Mucosa of descending colon (tissue), 3 donors: ENCODE results near the gene NCEH1. TPM values are rescaled to one million over a fixed set of nuclear protein-coding genes. Genes with fewer than 3 reads are reported as not detected.

Experiments
- ATAC-seq: fragments of 200-7000 bp; cut with Tn5 transposase; one replicate; pipeline ENCODE4 v1.9.1; 2020; ENCODE audit warnings: mild to moderate bottlenecking, moderate library complexity
- DNase-seq, 3 donors: peaks; one replicate each; pipeline ENCODE4 v3.0.0-alpha.2; 2020
- H3K36me3 ChIP-seq: fragments of 200-600 bp; one replicate; pipeline ENCODE4 v1.8.0; 2021; ENCODE audit warnings: low read depth, mild to moderate bottlenecking
- H3K4me1 ChIP-seq: fragments of 200-600 bp; one replicate; pipeline ENCODE4 v1.8.0; 2021; ENCODE audit warnings: low read depth, mild to moderate bottlenecking
- H3K4me3 ChIP-seq: fragments of 200-600 bp; one replicate; pipeline ENCODE4 v1.8.0; 2021; ENCODE audit warnings: mild to moderate bottlenecking
- H3K9me3 ChIP-seq: fragments of 200-600 bp; one replicate; pipeline ENCODE4 v1.8.0; 2021; ENCODE audit warnings: mild to moderate bottlenecking
- CTCF ChIP-seq: fragments of 200-600 bp; IDR thresholded peaks from one replicate; pipeline ENCODE4 v1.8.0; 2022; ENCODE audit warnings: antibody characterized with exemption, mild to moderate bottlenecking
- intact Hi-C, 2 donors: fragments of 100-400 bp; cut with DNase I in 1 of 2; cut with micrococcal nuclease in 1 of 2; formaldehyde crosslinking; loops; one replicate each; pipeline versions ENCODE4 v1.11.0 to v1.11.1; 2022; cut with DNase I, micrococcal nuclease
- total RNA-seq, 3 donors: library from RNA; stranded (reverse); fragmentation: NEBNext Ultra II Directional in 2 of 3; extraction: Animal tissue kit (Norgen Biotek cat#: 25700) in 2 of 3; gene quantifications; one replicate each; pipeline versions ENCODE4 v1.2.1 to v1.2.4, GENCODE V29; 2021 to 2023
- donor health status: DM: no; HTN: no; CAD: no; lungs with moderate emphysema.
- donor health status: DM: no; HTN: no; CAD: no.
- donor health status: DM: no; HTN: yes; CAD: no.

Gene NCEH1
- total RNA-seq, 3 donors from 2014 or later, result 21.5 to 63.9 (median 53.3) TPM

- intact Hi-C loops, result no loop called here
- TF ChIP-seq CTCF, result no peak
Observed at GRCh38 chr3:172653004-172653572, 57.8 kb downstream of the NCEH1 start.

GRCh38 chr3:172651936-172652625 is 58.8 kb downstream of the NCEH1 start:
- Histone ChIP-seq H3K4me1 (no peaks in the 10 kb centered on the region), H3K36me3 (no peaks in the 10 kb centered on the region), H3K9me3 (no peaks in the 10 kb centered on the region), H3K4me3 (no peak overlapping the region)
- no peak for ATAC-seq
- DNase-seq, result no peak
- no peak for TF ChIP-seq CTCF
- intact Hi-C loops, result no loop called here

More at GRCh38 chr3:172653004-172653572, 57.8 kb downstream of the NCEH1 start:
- ATAC-seq, result no peak
- no peak for DNase-seq
- no peaks in the 10 kb centered on the region for H3K9me3 ChIP-seq
- no peaks in the 10 kb centered on the region for H3K4me1 ChIP-seq
- H3K4me3 ChIP-seq, result no peak overlapping the region
- no peaks in the 10 kb centered on the region for H3K36me3 ChIP-seq

GRCh38 chr3:172649987-172650386 is 60.9 kb downstream of the NCEH1 start:
- no peaks in the 10 kb centered on the region for H3K36me3 ChIP-seq
- ATAC-seq (no peak), DNase-seq (no peak)
- intact Hi-C loops, result no loop called here
- H3K4me3 ChIP-seq, result no peak overlapping the region
- H3K4me1 ChIP-seq, result no peaks in the 10 kb centered on the region
- TF ChIP-seq CTCF, result no peak
- no peaks in the 10 kb centered on the region for H3K9me3 ChIP-seq

- Histone ChIP-seq H3K9me3 (no peaks in the 10 kb centered on the region), H3K36me3 (no peaks in the 10 kb centered on the region), H3K4me3 (no peak overlapping the region), H3K4me1 (no peaks in the 10 kb centered on the region)
- no peak for TF ChIP-seq CTCF
- DNase-seq (no peak), ATAC-seq (peak; percentile 17)
- intact Hi-C loops, result no loop called here
Observed at GRCh38 chr3:172648747-172649146, 62.1 kb downstream of the NCEH1 start.

- ATAC-seq, result peak; percentile 40
- intact Hi-C loops, result no loop called here
- Histone ChIP-seq H3K4me1 (no peaks in the 10 kb centered on the region), H3K4me3 (no peak overlapping the region), H3K9me3 (no peaks in the 10 kb centered on the region), H3K36me3 (no peaks in the 10 kb centered on the region)
- no peak for DNase-seq
- TF ChIP-seq CTCF, result no peak
Observed at GRCh38 chr3:172647823-172648222, 63.0 kb downstream of the NCEH1 start.
